NCI-H446 treated with DMSO at 0.1 percent for 48 hours (cell line): ENCODE measurements around the gene PPM1N.
A peak's percentile ranks its signal among the peaks of the same experiment; 100 is the strongest.

Source experiments
- DNase-seq: peaks from one replicate; lab custom pipeline; 2025; lab: John Stamatoyannopoulos, UW

PPM1N gene, protein sequence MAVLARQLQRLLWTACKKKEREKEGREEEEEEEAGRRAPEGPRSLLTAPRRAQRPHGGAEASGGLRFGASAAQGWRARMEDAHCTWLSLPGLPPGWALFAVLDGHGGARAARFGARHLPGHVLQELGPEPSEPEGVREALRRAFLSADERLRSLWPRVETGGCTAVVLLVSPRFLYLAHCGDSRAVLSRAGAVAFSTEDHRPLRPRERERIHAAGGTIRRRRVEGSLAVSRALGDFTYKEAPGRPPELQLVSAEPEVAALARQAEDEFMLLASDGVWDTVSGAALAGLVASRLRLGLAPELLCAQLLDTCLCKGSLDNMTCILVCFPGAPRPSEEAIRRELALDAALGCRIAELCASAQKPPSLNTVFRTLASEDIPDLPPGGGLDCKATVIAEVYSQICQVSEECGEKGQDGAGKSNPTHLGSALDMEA

DNA sequence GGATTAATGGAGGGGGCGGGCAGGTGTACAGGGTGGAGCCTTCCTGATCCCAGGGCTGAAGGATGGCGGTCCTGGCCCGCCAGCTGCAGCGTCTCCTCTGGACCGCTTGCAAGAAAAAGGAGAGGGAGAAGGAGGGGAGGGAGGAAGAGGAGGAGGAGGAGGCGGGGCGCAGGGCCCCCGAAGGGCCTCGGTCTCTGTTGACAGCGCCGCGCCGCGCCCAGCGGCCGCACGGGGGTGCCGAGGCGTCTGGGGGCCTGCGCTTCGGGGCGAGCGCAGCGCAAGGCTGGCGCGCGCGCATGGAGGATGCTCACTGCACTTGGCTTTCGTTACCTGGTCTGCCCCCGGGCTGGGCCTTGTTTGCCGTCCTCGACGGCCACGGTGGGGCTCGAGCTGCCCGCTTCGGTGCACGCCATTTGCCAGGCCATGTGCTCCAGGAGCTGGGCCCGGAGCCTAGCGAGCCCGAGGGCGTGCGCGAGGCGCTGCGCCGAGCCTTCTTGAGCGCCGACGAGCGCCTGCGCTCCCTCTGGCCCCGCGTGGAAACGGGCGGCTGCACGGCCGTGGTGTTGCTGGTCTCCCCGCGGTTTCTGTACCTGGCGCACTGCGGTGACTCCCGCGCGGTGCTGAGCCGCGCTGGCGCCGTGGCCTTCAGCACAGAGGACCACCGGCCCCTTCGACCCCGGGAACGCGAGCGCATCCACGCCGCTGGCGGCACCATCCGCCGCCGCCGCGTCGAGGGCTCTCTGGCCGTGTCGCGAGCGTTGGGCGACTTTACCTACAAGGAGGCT lies at the start of gene PPM1N:
TSS of gene PPM1N (plus strand) at position 33 of the 785 bp plus-strand sequence. CDS start at position 63, 30 bp downstream.
- no peak for DNase-seq

DNA sequence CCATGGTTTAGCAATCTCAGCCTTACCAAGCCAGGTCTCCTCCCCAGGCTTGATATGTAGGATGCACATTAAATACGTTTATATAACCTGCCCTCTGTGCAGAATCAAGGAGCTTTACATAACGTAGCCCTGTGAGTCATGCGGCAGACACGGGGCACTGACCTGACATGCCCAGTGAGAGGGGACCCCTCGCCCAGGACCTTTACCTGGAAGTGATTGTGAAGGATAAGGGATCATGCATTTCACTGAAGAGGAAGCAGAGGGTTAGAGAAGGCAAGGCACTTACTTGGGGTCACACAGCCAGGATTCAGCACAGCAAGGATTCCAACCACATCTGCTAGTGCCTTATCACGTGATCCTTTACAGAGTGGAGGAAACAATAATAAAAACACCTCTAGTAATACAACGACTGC lies 49.4 kb upstream of the PPM1N start:
- DNase-seq, result no peak

DNA sequence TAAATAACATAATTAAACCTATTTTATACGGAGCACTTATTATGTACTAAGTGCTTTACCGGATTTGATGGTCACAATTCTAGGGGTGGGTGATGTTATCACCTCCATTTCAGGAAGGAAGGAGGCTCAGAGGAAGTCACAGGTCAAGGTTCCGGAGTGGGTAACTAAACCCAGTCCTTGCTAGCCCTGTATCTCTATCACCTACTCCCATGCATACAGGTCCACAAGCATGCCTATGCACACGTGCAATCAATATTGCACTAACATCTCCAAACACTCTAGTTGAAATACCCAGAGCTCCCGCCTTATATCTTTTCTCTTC lies 48.3 kb upstream of the PPM1N start:
- no peak for DNase-seq

DNA sequence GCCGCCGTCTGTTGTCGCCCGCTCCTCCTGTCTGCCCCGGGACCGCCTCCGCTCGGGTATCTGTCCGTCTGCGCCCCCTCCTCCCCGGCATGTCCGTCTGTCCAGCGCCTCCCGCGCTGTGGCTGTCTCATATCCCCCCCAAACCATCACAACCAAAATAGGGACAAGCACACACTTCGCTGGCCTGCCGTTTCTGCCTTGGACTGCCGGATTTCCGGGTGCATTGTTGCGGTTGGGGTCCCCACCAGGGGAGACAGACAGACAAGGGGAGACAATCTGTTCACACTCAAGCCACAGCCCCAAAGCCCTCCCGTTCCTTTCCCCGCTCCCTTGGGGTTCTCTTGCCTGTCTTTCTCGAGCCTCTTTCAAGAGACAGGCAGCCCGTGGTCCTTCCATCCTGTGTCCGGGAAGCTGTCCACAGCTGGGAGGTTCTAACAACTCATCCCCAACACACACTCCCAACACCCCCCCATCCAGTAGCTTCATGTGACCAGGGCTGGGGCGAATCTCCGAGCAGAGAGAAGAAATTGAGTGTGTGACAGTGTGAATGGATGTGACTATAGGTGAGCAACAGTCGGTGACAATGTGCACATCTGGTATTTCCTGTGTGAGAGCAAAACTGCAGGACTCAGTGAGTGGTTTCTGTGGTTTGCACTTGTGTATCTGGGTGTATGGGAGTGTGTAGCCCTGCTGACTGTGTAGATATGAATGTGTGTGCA lies 47.0 kb upstream of the PPM1N start:
- no peak for DNase-seq

DNA sequence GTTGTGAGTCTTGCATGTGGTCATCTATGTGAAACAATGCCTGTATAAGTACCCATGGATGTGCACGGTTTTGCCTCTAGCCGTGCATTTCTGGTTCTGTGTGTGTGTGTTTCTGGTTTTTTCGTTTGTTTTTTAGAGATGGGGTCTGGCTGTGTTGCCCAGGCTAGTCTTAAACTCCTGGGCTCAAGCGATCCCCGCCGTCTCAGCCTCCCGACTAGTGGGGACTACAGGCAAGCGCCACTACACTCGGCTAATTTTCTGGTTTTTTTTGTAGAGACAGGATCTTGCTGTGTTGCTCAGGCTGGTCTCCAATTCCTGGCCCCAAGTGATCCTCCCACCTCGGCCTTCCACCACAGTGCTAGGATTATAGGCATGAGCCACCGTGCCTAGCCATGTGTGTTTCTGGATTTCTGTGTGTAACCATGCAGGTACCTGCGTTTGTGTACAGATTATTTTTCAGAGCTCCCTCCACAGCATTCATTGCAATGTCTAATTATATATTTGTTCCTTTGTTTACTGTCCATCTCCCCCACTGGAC lies 46.3 kb upstream of the PPM1N start:
- DNase-seq, result no peak

DNA sequence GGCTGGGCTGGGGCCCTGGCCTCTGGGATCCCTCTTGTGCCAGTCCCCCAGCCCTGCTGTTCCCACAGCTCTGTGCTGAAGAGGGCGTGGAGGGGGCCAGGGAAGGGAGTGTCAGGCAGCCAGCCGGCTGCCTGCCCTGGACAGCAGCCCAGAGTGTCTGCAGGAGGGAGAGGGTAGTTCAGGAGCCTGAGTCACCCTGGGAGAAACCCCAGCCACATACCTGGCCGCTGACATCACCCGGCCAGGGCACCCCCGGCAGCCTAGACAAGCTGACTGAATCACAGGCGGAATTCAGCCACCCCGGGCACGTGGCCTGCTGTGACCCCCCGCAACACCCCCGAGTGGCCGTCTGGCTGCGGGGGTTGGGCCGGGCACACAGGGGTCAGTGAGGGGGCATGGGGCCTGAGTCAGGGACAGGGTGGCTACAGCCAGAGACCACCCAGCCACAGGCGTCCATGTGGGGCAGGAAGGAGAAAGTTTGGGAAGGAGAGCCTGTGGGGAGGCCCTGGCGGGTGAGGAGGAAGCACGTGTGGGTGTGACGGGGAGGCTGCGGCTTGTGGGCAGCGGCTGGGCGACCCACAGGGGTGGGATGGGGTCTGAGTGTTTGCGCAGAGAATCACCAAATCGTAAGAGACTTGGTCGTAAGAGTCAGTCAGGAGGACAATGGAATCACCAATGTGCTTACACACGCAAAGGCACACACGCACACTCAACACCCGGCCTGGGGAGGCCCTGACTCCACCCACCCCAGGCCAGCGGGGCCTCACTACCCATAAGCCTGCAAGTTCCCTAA lies 42.3 kb upstream of the PPM1N start:
- DNase-seq, result peak; percentile 82

DNA sequence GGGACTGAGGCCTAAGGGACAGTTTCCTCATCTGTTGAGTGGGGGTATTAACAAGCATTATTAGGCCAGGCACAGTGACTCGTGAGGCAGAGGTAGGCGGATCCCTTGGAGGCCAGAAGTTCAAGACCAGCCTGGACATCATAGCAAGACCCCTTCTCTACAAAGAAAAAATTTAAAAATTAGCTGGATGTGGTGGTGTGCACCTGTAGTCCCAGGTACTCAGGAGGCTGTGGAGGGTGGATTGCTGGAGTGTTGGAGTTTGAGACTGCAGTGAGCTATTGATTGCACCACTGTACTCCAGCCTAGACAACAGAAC lies 41.8 kb upstream of the PPM1N start:
- no peak for DNase-seq

DNA sequence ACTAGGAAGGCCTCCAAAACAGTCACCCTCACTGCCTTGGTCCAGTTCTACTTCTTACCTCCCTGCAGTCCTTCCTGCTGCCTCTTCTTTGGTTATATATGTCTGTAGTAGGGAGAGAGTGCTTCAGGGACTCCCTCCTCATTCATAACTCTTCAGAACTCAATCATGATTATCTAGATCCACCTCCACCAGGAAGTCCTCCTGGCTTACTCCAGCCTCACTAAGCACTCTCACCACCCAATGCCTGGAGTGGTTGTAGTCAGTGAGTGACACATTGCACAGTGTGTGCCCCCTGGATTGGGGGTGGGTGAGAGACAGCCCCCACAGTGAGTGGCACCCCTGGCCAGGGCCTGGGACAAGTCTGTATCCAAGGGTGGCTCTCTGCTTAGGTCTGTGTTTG lies 40.5 kb upstream of the PPM1N start:
- DNase-seq, result no peak

DNA sequence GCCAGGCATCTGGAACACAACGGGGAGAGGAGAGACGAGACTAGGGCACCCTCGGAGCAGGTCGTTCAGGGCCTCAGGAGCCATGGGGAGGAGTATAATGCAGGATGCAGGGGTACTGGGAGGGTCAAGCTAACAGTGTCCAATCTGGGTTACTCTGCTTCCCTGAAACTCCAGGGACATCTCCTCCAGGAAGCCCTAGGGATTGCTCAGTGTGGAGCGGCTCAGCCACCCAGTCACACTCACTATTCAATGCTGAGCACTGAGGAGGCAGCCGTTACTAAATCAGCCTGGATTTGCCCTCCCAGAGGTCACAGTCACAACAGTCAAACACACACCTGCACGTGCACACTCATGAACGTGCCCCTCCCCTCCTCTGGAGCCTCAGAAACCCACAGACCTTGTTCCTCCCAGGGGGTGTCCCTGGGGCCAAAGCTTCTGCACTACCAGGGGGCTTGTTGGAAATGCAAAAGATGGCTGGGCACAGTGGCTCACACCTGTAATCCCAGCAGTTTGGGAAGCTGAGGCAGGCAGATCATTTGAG lies 37.4 kb upstream of the PPM1N start:
- DNase-seq, result no peak

DNA sequence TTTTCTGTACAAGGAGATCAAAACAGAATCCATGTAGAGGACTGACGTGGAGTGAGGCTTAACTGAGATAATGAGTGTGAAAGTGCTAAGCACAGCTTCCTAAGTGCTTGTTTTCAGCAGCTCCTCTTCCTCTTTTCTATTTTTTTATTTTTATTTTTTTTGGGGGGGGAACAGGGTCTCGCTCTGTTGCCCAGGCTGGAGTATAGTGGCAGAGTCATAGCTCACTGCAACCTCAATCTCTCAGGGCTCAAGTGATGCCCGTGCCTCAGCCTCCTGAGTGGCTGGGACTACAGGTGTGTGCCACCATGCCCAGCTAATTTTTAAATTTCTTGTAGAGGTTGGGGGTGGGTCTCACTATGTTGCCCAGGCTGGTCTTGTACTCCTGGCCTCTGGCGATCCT lies 36.1 kb upstream of the PPM1N start:
- DNase-seq, result no peak

DNA sequence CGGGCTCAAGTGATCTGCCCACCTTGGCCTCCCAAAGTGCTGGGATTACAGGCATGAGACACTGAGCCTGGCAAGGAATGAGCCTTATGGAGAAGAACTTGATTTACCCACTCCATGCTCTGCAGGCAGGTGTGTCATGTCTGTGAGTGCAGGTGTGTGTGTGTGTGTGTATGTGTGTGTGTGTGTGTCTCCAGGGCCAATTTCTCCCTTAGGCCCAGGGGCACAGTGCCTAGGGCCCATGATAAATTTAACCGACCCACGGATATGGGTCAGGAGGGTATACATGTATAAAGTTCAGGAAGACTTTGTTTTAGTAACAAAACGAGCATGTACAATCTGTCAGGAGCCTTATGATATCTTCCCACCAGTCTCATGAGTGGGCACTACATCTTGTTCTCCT lies 35.0 kb upstream of the PPM1N start:
- DNase-seq, result no peak

DNA sequence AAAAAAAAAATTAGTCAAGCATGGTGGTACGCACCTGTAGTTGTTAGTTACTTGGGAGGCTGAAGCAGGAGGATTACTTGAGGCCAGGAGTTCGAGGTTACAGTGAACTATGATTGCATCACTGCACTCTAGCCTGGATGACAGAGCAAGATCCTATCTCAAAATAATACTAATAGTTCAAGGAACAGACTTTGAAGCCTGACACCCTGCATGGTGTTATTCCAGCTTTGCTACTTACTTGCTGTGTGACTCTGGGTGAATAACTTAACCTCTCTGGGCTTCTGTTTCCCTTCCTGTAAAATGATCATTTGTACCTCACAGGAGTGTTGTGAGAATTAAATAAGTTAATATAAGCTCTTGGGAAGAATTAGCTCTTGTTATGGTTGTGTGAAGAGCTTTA lies 34.0 kb upstream of the PPM1N start:
- no peak for DNase-seq

DNA sequence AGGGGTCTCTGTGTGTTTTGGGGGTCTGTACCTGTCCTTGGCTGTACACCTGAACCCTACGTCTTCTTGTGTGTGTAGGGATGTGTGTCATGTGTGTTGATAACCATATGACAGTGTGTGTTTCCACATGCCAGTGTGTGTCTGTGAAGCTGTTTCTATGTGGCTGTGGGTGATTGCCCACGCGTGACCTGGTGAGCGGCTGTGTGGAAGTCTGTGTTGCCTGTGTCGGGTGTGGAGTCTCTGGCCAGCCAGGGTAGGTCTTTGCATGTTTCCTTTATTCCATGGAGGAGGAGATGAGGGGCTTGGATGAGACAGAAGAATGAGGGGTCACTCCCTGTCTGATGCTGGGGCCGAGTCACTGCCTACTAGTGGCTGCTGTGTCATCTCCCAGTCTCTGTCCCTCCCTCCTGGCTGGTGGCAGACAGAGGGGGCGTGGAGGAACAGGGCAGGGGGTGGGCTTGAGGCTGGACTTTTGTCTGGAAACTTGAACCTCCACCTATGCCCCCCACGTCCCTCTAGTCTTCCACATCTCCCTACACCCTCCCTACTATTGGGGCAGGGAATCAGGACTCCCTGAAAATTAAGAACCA lies 33.3 kb upstream of the PPM1N start:
- no peak for DNase-seq

DNA sequence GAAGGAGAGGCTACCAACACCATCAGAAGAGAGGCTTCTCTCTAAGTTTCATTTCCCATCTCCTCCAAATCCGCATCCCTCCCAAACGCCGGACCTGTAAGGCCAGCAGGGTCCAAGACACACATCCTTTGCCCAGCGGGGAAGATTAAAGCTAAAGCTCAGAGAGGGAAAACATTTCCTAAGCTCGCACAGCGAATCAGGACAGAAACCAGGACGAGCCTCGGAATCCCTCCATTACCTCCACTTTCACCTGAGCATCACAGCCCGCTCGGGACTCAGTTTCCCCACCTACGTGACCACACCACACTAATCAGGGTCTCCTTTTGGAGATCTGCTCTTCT lies 31.2 kb upstream of the PPM1N start:
- no peak for DNase-seq

DNA sequence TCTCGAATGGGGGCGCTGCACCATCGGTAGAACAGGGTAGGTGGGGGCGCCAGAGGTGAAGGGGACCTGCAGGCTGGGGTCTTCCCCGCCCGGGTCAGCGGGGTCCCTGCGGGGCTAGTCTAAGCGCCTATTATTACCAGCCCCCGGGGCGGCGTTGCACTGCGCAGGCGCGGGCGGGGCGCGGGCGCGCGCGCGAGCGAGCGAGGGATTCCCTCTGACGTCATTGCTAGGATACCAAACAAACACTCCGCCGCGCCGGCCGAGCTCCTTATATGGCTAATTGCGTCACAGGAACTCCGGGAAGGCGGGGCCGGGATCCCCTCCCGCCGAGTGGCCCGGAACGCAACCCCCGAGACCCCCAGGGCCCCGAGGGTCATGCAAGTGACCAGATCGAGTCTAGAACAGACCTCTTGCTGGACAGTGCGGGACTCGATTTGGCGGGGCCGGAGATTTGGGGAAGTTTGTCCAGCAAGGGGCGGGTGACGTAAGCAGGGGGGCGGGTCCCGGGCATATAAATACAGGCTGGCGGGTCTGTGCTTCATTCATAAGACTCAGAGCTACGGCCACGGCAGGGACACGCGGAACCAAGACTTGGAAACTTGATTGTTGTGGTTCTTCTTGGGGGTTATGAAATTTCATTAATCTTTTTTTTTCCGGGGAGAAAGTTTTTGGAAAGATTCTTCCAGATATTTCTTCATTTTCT lies 30.6 kb upstream of the PPM1N start, which contains the start of gene FOSB:
TSS of gene FOSB (plus strand) at position 541 of the 703 bp plus-strand sequence. CDS start 591 bp downstream, outside the sequence.
- peak; percentile 93 for DNase-seq

DNA sequence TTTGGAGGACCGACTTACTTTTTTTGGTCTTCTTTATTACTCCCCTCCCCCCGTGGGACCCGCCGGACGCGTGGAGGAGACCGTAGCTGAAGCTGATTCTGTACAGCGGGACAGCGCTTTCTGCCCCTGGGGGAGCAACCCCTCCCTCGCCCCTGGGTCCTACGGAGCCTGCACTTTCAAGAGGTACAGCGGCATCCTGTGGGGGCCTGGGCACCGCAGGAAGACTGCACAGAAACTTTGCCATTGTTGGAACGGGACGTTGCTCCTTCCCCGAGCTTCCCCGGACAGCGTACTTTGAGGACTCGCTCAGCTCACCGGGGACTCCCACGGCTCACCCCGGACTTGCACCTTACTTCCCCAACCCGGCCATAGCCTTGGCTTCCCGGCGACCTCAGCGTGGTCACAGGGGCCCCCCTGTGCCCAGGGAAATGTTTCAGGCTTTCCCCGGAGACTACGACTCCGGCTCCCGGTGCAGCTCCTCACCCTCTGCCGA lies 30.0 kb upstream of the PPM1N start:
- no peak for DNase-seq

DNA sequence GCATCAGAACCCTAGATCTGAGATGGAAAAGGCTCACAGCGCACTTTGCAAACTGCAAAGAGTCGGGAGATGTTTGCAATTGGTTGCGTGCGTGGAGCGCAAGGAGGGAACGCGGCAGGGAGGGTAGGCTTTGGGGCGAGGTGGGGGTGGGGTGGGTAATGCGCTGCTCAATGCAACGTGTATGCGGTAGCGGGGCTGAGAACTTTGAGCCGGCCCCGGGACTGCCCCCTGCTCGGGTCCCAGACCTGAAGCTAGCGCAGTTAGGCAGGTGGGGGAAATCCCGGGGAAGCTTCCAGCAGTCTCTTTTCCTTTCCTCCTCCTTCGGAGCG lies 29.5 kb upstream of the PPM1N start:
- no peak for DNase-seq

DNA sequence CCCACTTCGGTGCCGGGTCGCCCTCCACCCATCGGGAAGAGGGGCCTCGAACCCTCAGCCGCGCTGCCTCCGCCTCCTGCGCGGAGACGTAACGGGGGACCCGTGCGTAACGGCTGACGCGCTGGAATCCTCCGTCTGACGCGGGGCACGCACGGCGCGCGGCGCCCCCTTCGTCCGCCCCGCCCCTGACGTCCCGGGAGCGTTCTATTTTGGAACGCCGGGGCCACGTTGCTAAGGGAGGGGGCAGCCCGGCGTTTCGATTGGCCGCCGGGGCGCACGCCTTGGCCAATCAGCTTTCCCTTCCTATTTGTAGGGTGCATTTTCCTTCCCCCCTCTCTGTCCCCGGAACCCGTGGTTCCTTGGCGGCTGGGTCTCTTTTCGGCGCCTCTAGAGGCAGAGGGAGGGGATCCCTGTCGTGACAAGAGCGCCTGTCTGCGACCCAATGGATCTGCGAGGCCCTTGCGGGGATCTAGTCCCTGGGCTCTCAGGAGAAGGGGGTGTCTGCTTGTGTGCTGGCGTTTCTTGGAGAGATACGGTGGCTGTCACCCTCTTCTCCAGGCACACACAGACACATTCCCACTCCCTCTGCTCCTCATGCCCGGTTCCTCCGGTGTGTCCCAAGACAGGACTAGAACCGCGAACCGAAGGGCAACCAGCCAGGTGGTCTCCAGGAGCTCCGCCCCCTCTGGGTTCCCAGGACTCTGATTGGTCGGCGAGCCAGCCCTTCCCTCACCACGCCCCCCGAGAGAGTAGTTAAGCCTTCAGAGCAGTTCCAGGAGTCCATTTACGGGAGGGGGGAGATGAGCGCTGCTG lies 28.9 kb upstream of the PPM1N start:
- peak; percentile 87 for DNase-seq

DNA sequence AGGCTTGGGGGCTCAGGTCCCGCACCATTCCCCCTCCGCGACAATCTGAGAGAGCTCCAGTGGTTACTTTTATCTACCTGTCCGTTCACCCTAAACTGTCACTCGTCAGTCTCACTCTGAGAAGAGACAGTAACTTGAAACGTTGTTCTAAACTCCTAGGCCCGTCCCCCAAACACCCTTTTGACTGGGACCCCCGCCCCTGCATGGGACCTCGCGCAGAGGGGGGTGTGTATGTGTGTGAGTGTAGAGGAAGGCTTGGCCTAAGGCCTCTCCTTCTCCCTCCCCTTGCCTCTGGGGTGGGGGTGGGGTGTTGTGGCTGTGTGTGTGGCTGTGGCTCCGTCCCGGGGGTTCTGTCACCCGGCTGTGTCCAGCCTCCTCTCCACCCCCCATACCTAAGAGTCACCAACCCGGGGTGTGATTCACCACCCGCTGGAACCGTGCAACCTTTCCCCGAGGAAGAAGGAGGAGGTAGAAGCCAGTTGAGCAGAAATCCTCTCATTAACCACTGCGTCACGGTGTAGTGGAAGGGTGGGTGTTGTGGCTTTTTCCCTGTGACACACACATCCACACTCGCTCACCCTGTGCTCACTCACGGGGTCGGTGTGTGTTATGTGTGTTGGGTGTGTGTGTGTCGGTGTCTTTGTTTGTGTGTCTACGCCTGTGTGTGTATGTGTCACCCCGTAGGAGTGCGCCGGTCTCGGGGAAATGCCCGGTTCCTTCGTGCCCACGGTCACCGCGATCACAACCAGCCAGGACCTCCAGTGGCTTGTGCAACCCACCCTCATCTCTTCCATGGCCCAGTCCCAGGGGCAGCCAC lies 28.1 kb upstream of the PPM1N start:
- no peak for DNase-seq
